H1 (cell line): ENCODE measurements around the gene PTPRJ. TPM values are rescaled to one million over a fixed set of nuclear protein-coding genes. Genes with fewer than 3 reads are reported as not detected.

Source experiments
- CREB1 ChIP-seq: IDR thresholded peaks from 2 replicates; pipeline ENCODE4 v1.6.1; 2012; ENCODE audit warnings: inconsistent platforms
- YY1 ChIP-seq: IDR thresholded peaks from 2 replicates; pipeline ENCODE4 v1.6.1; 2011; ENCODE audit warnings: low read depth, mild to moderate bottlenecking, low read length
- ZNF274 ChIP-seq: IDR thresholded peaks from 2 replicates; pipeline ENCODE4 v1.7.0; 2012; ENCODE audit warnings: low read length, borderline replicate concordance; ENCODE audit errors: extremely low read depth
- polyA plus RNA-seq, 7 experiments: library from polyadenylated mRNA; depleted of rRNA in 3 of 7; stranded (reverse) in 5 of 7; unstranded in 2 of 7; fragments of >200 nt in 5 of 7; fragments of 200-250 nt in 2 of 7; gene quantifications; 1 replicate in 5 of 7; 2 replicates in 1 of 7; 4 replicates in 1 of 7; pipeline versions ENCODE4 v1.2.1 to v1.2.3, GENCODE V29; 2011 to 2013; ENCODE audit warnings: missing spikeins in 2 of 7, mixed read lengths in 2 of 7
- total RNA-seq: library from RNA; stranded (reverse); fragmentation: NEBNext Ultra II Directional; extraction: Animal tissue kit (Norgen Biotek cat#: 25700); gene quantifications from 2 replicates; pipeline ENCODE4 v1.2.1, GENCODE V29; 2021

PTPRJ gene
- total and polyA plus RNA-seq, 2 of the 8 experiments (the other 6 are each of a cell fraction or from before 2014, with no cell fraction given): 4.4 to 22.6 TPM

- no peak for TF ChIP-seq ZNF274
- no peak for TF ChIP-seq YY1
- no peak for TF ChIP-seq CREB1
Observed at GRCh38 chr11:48122656-48123055, 142.3 kb downstream of the PTPRJ start (continued).
